Urothelium cell line (cell line): ENCODE results near the gene GOPC.

ENCODE experiments used
- DNase-seq: peaks from one replicate; pipeline ENCODE4 v3.0.0; 2011; ENCODE audit warnings: low spot score, mixed read lengths
- FAIRE-seq: peaks from 2 replicates; lab custom pipeline; 2011; peaks lifted over from hg19 to GRCh38; lab: Jason Lieb, UNC

The GOPC gene

GRCh38 chr6:117597755-117598154, 4.6 kb downstream of the GOPC start:
- DNase-seq (no peak), FAIRE-seq (no peak)

DNA sequence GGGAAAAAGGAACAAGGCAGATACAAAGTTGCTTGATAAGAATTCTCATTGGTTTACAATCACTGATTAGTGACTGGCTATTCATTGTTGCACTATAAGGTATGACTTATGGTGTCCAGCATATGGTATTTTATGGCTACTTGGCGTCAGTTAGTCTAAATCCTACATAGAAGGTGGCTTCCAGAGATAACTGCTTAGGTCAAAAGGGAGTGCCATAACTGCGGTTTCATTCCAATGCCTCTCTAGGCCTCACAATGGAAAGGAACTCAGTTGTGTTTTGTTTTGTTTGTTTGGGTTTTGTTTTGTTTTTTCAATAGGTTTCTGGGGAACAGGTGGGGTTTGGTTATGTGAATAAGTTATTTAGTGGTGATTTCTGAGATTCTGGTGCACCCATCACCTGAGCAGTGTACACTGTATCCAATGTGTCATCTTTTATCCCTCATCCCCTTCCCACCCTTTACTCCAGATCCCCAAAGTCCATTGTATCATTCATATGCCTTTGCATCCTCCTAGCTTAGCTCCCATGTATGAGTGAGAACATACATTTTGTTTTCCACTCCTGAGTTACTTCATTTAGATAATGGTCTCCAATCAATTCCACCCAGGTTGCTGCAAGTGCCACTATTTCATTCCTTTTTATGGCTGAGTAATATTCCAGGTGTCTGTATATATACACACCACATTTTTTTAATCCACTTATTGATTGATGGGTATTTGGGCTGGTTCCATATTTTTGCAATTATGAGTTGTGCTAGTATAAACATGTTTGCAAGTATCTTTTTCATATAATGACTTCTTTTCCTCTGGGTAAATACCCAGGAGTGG, 7.0 kb downstream of the GOPC start:
- FAIRE-seq (no peak), DNase-seq (no peak)

GRCh38 chr6:117592983-117593759, 9.1 kb downstream of the GOPC start:
- FAIRE-seq (no peak), DNase-seq (no peak)

DNA sequence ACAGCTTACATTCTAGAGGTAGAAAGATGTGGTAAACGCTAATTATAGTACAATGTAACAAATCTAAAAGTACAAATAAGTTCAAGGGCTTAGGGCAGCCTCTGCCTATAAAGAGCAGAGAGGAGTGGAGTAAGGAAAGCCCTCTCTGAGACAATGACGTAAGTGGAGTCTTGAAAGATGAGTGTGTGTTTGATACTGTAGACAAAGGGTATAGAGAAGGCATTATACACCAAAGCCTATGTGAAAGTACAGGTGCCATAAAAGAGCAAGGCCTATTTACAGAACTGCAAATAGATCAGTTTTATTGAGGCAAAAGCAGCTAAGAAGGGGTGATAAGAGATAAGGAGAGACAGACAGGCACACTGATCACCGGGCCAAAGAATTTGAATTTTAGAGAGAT, 10.9 kb downstream of the GOPC start:
- no peak for FAIRE-seq

DNA sequence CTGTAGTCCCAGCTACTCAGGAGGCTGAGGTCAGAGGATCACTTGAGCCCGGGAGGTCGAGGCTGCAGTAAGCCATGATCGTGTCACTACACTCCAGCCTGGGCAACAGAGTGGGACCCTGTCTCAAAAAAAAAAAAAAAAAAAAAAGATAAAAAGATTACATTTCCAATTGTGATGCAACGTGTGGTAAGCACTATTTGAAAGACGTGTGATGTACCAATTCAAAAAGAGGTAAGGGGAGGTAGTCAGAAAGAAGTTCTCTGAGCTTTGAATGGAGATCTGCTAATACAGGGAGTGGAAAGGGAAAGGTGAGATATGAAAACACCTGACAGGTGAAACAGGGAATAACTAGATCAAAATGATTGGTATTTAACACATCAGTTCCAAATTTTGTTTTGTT, 11.9 kb downstream of the GOPC start:
- DNase-seq (no peak), FAIRE-seq (no peak)

More for the DNA sequence above, 10.9 kb downstream of the GOPC start:
- no peak for DNase-seq

DNA sequence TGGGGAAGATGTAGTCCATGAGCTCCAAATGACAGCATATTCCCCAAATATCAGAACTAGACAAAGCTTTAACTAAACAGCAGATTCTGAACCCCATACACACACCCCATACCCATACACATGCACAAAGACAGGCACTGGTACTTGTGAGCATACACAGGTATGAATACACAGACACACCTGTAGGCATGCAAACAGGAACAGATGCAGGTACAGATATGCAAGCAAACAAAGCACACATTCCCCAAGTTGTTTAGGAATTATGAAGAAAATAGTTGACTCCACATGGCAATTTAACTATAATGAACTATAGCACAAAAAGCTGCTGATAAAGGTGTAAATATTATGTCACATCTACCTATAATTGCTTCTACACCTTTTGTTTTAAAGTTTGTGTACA, 16.7 kb downstream of the GOPC start:
- FAIRE-seq (no peak), DNase-seq (no peak)

GRCh38 chr6:117574198-117574597, 28.1 kb downstream of the GOPC start:
- FAIRE-seq (no peak), DNase-seq (no peak)

- no peak for FAIRE-seq
- no peak for DNase-seq
Observed at GRCh38 chr6:117573006-117573680, 29.2 kb downstream of the GOPC start.

DNA sequence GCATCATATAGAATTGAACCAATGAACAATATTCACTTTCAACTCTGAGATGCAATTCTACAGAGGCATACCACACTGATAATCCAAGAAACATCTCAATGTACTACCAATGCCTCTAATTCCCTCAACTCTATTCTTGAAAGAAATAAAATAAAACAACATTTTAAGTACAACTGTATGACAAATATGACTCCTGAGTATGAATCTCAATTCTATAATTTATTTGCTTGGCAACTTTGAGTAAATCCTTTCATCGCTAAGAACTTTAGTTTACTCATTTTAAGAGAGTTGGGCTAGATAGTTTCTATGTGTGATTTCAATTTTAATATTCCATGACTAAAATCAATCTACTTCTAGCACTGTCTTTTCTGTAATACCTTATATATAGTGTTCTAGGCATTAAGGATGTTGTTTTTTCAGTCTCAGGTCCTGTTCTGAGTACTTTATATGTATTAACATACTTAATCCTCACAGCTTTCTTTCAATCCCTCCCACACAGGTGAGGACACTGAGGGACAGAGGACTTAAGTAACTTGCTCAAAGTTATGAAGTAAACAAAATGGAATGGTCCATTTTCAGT, 33.4 kb downstream of the GOPC start:
- no peak for DNase-seq
- FAIRE-seq, result no peak

- DNase-seq (no peak), FAIRE-seq (no peak)
Observed at GRCh38 chr6:117568247-117568646, 34.1 kb downstream of the GOPC start.

DNA sequence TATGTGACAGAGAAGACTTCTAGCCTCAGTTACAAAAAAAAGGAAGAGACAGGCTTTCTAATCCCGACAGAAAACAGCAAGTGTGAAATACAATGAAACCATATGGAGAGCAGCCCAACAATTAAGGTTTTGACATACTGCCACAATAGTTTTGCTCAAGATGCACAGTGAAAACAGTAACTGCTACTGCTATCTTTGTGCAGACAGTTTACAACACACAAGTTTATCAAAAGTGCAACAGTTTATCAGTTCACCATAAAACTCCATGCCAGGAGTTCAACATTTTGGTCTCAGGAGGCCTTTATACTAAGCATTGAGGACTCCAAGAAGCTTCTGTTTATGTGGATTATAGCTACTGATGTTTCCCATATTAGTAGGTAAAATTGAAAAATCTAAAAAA, 37.6 kb downstream of the GOPC start:
- DNase-seq (no peak), FAIRE-seq (no peak)

GRCh38 chr6:117561128-117561527, 41.2 kb downstream of the GOPC start:
- no peak for DNase-seq
- no peak for FAIRE-seq

DNA sequence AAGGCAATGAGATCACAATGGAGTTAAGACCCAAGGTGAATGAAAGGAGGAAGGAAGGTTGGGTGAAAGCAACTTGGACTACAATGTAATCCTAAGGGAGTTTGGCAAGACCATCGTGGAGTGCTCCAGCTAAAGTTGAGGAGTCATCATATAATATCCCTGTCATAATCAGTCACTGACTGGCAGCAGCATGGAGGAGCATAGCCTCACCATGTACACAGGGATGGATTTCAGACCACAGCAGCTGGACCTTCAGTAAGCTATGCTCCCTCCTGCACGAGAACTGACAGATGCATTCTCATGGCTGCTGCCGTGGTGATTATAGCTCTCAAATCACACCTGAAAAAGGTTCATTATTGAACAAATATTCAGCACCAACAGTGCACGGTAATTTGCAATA, 43.0 kb downstream of the GOPC start:
- no peak for FAIRE-seq
- DNase-seq, result no peak

DNA sequence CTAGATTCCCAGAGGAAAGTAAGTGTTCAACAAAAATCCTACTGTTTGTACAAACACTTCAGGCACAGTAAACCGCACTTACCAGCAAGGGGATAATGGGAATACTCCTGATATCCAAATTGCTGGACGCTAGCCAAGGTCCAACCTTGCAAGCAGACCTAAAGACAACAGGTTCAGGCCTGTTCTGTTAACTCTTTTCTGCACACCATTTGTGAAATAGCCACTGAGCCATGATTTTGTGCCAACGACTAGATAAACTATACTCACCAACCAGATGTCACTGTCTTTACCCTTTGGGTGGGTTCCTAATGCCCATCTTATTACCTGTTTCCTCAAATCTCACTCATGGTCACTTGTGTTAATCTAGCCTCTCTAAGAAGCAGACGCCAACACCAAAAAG, 43.5 kb downstream of the GOPC start:
- FAIRE-seq, result no peak
- DNase-seq, result no peak

GRCh38 chr6:117557951-117558350, 44.4 kb downstream of the GOPC start:
- no peak for FAIRE-seq
- no peak for DNase-seq

DNA sequence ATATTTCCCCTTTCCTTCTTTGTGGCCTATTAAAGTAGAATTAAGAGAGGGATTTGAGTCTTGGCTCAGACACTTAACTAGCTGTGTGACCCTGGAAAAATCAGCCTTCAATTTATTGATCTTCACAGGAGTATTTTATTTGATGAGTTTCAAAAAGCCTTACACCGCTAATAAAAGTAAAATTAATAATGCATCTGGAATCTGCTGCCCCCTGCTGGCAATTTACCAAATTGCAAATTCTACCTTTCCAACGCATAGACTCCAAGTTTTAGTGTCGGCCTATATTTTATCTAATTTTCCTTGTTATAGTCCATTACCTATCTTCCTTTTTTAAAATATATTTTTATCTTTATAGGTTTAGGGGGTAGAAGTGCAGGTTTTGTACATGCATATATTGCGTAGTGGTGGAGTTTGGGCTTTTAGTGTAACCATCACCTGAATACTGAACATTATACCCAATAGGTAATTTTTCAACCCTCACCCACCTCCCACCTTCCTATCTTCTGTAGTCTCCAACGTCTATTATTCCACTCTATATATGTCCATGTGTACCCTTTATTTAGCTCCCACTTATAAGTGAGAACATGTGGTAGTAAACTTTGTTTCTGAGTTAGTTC, 46.3 kb downstream of the GOPC start:
- no peak for DNase-seq
- FAIRE-seq, result no peak

- no peak for FAIRE-seq
- DNase-seq, result no peak
Observed at GRCh38 chr6:117555262-117555849, 47.0 kb downstream of the GOPC start.

GRCh38 chr6:117553142-117553541, 49.2 kb downstream of the GOPC start:
- FAIRE-seq, result no peak
- DNase-seq, result no peak

DNA sequence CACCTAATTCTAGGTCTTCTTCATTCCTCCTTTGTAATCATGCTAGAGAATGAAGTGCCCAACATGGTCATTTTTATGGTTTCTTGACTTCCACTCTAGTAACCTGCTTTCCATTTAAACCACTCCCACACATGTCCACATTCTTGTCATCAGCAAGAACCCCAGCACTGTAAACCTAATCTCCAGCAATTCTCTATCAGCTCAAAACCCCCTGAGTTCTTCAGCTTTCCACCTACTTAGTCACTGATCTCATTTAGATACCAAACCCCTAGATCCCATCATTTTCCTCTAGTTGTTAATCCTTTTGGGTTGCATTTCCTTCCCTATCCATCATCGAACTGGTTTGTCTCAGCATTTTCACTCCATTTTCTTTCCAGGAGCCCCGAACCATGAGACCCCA, 49.7 kb downstream of the GOPC start:
- FAIRE-seq (no peak), DNase-seq (no peak)

- FAIRE-seq (no peak), DNase-seq (no peak)
Observed at GRCh38 chr6:117550618-117551242, 51.6 kb downstream of the GOPC start.
